Ishikawa (cell line): ENCODE data around the gene MAGI1.

Experiments used
- CEBPB ChIP-seq: IDR thresholded peaks from 2 replicates; pipeline ENCODE4 v1.6.1; 2012
- CREB1 ChIP-seq: IDR thresholded peaks from 2 replicates; pipeline ENCODE4 v1.6.1; 2012; ENCODE audit warnings: low read depth
- EP300 ChIP-seq: IDR thresholded peaks from 2 replicates; pipeline ENCODE4 v1.6.1; 2012; ENCODE audit warnings: borderline replicate concordance
- FOXM1 ChIP-seq: IDR thresholded peaks from 2 replicates; pipeline ENCODE4 v1.6.1; 2012; ENCODE audit warnings: low read depth, borderline replicate concordance
- NFIC ChIP-seq: IDR thresholded peaks from 2 replicates; pipeline ENCODE4 v1.6.1; 2012
- RAD21 ChIP-seq: IDR thresholded peaks from 2 replicates; pipeline ENCODE4 v1.6.1; 2012; ENCODE audit warnings: low read depth
- TAF1 ChIP-seq: IDR thresholded peaks from 2 replicates; pipeline ENCODE4 v1.6.1; 2012; ENCODE audit warnings: low read depth, mild to moderate bottlenecking
- TCF12 ChIP-seq: IDR thresholded peaks from 2 replicates; pipeline ENCODE4 v1.6.1; 2012; ENCODE audit warnings: low read depth
- TEAD4 ChIP-seq: IDR thresholded peaks from 2 replicates; pipeline ENCODE4 v1.6.1; 2012
- YY1 ChIP-seq: IDR thresholded peaks from 2 replicates; pipeline ENCODE4 v1.6.1; 2012; ENCODE audit warnings: low read depth
- ZBTB7A ChIP-seq: IDR thresholded peaks from 2 replicates; pipeline ENCODE4 v1.6.1; 2012; ENCODE audit warnings: low read depth
- TF ChIP-seq, protein P1 (sequence below): IDR thresholded peaks from 2 replicates; pipeline ENCODE4 v1.6.1; 2012
- TF ChIP-seq, protein P2 (sequence below): IDR thresholded peaks from 2 replicates; pipeline ENCODE4 v1.6.1; 2012; ENCODE audit warnings: low read depth, mild to moderate bottlenecking
- TF ChIP-seq, protein P3 (sequence below): IDR thresholded peaks from 2 replicates; pipeline ENCODE4 v1.6.1; 2012

DNA sequence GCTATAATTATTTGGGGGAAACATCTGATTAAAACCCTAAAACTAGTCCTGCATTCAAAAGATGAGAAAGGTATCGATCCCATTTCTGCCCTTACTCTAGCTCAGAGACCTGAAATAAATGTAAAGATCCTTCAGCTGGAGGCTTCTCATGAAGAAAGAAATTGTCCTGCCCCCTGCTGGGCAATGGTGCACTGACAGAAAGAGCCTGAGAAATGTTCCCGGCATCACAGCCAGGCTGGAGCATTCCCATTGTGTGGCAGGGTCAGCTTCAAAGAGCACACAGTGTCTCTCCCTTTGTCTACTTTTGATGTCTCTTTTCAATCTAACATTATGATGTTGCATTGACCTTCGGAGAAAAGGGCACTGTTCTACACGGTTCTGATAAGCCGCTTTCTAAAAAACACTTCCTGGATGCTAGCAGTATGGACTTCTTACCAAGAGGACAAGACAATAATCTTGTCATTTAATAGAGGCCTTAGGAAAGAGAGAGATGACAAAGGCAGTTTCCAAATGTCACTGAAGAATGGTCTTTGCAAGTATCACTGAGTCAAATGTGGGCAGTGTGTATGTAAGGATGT is 287.5 kb downstream of the MAGI1 start:
- TF ChIP-seq TAF1 (no peak), EP300 (no peak), RAD21 (peak; percentile 28), CREB1 (no peak), YY1 (no peak), TCF12 (no peak), CEBPB (no peak), ZBTB7A (no peak), FOXM1 (no peak), TEAD4 (no peak), NFIC (no peak)
- TF ChIP-seq, protein P1, sequence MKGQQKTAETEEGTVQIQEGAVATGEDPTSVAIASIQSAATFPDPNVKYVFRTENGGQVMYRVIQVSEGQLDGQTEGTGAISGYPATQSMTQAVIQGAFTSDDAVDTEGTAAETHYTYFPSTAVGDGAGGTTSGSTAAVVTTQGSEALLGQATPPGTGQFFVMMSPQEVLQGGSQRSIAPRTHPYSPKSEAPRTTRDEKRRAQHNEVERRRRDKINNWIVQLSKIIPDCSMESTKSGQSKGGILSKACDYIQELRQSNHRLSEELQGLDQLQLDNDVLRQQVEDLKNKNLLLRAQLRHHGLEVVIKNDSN: no peak
- TF ChIP-seq, protein P2, sequence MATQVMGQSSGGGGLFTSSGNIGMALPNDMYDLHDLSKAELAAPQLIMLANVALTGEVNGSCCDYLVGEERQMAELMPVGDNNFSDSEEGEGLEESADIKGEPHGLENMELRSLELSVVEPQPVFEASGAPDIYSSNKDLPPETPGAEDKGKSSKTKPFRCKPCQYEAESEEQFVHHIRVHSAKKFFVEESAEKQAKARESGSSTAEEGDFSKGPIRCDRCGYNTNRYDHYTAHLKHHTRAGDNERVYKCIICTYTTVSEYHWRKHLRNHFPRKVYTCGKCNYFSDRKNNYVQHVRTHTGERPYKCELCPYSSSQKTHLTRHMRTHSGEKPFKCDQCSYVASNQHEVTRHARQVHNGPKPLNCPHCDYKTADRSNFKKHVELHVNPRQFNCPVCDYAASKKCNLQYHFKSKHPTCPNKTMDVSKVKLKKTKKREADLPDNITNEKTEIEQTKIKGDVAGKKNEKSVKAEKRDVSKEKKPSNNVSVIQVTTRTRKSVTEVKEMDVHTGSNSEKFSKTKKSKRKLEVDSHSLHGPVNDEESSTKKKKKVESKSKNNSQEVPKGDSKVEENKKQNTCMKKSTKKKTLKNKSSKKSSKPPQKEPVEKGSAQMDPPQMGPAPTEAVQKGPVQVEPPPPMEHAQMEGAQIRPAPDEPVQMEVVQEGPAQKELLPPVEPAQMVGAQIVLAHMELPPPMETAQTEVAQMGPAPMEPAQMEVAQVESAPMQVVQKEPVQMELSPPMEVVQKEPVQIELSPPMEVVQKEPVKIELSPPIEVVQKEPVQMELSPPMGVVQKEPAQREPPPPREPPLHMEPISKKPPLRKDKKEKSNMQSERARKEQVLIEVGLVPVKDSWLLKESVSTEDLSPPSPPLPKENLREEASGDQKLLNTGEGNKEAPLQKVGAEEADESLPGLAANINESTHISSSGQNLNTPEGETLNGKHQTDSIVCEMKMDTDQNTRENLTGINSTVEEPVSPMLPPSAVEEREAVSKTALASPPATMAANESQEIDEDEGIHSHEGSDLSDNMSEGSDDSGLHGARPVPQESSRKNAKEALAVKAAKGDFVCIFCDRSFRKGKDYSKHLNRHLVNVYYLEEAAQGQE: no peak
- TF ChIP-seq, protein P3, sequence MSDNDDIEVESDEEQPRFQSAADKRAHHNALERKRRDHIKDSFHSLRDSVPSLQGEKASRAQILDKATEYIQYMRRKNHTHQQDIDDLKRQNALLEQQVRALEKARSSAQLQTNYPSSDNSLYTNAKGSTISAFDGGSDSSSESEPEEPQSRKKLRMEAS: no peak
